Measurements from ENCODE around the gene ENG.

The ENG gene

DNA sequence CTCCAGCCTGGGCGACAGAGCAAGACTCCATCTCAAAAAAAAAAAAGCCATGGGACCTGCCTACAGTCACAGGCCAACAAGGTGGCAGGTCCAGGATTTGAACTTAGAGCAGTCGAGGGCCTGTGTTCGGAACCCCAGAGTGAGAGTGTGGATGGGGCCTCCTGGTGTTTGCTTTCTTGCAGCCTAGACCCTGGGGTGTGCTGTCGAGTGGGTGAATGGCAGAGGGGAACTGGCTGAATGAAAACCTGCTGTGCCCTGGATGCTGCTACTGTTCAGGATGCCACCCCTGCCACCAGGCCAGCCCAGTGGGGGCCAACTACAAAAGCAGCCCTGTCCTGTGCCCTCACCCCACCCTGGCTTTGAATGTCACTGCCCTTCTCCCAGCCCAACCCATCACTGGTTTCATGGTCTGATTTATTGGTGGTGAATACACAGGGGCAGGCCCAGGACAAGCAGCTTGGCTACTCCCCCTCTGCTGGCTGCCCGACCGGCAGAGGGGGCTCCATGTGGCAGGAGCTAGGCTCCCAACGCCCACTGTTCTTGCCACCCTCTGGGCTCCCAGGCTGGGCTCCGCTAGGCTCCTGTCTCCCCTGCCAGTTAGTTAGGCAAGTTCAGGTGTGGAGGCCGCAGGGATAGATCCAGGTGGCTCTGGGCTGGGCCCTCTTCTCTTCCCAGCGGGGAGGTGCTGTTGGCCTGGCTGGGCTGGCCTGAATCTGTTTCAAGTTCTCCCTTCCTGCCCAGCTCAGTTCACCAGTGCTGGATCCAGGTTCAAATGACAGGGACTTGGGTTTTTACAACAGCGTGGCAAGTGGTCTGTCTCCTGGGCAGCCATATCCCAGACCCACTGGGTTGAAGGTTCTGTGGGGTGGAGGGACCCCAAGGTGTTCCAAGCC, 39.6 kb downstream of the ENG start:
- no peak for DNase-seq (ENCODE audit: low read depth)

DNA sequence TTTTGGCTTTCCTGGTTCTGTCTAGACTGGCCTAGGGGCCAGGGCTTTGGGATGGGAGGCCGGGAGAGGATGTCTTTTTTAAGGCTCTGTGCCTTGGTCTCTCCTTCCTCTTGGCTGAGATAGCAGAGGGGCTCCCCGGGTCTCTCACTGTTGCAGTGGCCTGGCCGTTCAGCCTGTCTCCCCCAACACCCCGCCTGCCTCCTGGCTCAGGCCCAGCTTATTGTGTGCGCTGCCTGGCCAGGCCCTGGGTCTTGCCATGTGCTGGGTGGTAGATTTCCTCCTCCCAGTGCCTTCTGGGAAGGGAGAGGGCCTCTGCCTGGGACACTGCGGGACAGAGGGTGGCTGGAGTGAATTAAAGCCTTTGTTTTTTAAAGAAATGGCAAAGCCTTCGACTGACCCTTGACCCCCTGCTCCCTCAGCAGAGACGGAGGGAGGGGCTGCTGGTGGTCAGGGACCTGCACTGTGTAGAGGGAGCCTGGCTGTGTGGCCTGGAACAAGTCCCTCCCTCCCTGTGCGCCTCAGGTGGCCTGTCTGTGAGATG, 40.7 kb downstream of the ENG start:
- no peak for DNase-seq (ENCODE audit: low read depth)

DNA sequence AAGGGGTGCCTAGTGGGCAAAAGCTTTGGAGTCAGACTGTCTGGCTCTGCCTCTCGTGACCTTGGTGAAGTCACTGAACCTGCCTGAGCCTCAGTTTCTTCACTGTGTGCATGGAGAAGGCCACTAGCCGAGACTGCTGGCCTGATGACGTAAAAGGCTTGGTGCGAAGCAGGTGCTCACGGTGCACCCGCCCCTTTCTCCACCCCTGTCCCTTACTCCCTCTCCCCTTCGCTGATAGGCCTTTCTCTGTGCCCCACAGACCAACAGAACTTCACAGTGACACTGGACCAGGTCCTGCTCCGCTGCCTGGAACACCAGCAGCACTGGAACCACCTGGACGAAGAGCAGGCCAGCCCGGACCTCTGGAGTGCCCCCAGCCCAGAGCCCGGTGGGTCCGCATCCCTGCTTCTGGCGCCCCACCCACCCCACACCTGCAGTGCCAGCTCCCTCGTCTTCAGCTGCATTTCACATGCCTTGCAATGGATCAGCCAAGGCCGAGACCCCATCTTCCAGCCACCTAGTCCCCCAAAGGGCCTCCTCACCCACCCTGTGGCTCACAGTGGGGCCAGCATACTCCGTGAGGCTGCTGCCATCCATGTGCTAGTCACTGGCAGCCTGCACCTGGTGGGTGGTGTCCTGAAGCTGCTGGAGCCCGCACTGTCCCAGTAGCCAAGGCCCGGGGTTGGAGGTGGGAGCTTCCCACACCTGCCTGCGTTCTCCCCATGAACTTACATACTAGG, 41.4 kb downstream of the ENG start:
- no peak for DNase-seq (ENCODE audit: low read depth)

DNA sequence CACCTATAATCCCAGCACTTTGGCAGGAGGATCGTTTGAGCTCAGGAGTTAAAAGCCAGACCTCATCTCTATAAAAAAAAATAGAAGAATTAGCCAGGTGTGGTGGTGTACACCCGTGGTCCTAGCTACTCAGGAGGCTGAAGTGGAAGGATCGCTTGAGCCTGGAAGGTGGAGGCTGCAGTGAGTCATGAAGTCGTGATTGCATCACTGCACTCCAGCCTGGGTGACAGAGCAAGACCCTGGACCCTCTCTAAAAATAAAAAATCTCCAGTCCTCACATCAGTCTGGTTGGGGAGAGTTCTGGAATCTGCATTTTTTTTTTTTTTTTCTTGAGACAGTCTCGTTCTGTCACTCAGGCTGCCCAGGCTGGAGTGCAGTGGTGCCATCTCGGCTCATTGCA, 42.4 kb downstream of the ENG start:
- no peak for DNase-seq (ENCODE audit: low read depth)

DNA sequence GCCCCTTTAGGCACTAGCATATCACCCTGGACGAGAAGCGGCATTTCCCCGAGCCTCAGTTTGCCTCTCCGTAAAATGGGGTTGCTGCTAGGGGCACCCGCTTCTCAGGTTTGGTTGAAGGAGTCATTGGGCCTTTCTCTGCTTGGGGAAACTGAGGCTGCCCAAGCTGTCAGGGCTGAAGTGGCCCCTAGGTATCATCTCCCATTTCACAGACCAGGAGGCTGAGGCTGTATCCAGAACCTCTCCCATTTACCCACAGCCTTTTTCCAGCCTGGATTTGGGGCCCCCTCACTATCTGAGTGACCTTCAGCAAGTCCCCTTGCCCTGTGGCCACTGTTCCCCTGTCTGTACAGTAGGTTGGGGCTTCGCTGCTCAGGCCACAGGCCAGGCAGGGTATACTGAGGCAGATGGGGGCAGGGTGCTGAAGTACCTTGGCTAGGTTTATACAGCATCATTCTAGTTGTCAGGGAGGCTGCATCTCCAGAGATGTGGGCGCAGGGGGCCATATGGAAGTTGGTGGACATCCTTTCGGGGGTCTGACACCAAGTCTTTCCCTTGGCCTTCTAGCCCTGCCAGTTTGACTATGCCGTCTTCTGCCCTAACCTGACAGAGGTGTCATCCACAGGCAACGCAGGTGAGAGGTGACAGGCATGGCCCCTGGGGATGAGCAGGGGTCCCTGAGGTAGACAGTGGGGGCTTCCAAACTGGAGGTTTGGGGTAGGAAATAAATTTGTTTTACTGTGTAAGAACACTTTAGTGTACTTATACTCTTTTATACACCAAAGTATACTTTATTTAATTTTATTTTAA, 43.9 kb downstream of the ENG start:
- no peak for DNase-seq (ENCODE audit: low read depth)

DNA sequence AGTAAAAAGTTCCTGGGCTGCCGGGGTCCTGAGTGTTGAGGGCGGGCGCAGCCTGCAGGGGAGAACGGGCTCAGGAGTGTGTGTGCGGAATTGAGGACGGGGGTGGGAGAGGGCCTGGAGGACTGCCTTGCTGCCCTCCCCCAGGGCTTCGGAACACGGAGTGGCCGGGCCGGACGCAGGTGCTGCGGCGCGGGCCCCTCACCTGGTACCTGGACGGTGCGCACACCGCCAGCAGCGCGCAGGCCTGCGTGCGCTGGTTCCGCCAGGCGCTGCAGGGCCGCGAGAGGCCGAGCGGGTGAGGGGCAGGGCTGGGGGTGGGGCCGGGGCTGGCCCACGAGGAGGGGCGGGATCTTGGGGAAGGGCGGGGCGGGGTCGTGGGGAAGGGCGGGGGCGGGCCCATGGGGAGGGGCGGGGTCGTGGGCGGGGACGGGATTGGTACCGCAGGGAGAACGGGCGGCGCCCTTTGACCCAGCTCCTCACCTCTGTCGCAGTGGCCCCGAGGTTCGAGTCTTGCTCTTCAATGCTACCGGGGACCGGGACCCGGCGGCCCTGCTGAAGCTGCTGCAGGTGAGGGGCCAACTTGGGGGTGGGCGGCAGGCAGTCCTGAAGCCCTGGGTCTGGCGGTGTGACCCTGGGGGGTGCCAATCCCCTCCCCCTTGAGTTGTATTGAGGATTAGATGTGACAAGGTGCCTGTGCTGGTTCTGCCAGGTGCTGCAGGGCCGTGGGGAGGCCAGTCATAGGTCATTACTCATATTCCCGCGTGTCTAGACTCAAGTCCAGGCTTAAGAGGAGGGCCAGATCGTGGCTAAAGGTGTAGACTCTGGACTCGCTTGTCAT, 44.7 kb downstream of the ENG start:
- DNase-seq (ENCODE audit: low read depth), result no peak

DNA sequence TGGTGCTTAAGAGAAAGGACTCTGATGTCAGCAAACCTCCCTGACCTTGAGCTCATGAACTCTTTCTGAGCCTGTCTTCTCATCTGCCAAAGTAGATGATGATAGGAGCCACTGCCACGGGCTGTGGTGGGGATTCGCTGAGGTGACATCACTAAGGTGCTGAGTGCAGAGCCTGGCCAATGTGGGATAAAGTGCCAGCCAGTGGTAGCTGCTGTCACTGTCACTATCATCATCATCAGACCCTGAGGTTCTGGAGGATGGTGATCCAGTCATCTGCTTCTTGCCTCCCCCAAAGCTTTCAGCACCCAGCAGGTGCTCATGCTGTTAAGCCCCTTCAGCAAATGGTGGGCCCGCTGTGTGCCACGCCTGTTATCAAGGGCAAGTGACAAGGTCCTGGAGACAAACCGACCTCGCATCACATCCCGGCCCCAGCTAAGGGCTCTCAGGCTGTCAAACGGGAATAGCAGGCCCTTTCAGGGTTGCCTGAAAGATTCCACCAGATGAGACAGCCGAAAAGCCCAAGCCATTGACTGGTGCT, 45.4 kb downstream of the ENG start:
- DNase-seq (ENCODE audit: low read depth), result no peak

DNA sequence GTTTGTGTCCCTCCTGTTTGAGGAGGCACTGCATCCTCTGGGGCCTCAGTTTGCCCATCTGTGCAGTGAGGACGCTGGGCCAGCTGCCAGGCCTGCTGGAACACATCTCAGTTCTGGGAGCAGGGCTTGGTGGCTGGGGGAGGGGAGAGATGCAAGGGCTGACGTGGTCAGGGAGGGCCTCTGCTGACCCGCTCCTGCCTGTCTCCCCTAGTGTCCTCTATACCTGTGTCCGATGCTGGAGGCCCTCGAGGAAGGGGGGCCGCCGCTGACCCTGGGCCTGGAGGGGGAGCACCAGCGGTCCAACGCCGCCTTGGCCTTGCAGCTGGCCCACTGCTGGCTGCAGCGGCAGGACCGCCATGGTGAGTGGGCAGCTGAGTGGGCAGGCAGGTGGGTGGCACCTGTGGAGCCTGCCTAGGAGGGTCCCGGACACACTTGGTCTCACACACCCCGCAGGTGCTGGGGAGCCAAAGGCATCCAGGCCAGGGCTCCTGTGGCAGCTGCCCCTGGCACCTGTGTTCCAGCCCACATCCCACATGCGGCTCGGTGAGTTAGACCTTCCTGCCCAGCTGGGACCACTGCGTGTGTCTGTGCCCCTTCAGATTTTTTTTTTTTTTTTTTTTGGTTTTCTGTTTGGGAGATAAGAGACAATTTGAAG, 46.0 kb downstream of the ENG start:
- no peak for DNase-seq (ENCODE audit: low read depth)

DNA sequence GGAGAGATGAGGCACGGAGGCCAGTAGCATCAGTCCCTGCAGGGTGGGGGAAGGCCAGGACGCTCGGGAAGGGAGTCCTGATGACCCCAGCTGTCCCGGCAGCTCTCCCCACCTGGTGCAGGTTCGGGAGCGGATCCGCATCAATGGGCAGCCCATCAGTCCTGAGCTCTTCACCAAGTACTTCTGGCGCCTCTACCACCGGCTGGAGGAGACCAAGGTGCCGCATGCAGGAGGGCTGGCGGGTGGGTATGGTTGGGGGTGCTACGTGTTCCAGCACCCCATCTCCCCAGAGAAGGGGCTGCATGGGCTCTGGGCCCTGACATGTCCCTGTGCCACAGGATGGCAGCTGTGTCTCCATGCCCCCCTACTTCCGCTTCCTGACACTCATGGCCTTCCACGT, 47.6 kb downstream of the ENG start:
- no peak for DNase-seq (ENCODE audit: low read depth)

DNA sequence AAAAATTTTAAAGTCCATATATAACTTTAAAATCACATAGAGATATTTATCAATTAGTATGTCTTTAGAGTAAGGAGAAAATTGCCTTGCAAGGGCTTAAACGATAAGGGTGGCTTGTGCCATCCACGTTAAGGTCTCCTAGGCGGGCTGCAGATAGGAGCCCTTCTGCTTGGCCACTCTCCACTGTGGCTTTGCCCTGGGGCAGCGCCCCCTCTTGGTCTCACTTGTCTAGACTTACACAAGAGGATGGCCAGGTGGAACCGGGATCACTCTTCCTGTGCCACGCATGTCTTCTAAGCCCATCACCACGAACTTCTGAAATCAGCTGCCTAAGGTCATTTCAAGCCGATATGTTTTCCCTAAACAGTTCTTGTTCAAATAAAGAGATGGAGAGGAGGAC, 48.8 kb downstream of the ENG start:
- DNase-seq (ENCODE audit: low read depth), result no peak

DNA sequence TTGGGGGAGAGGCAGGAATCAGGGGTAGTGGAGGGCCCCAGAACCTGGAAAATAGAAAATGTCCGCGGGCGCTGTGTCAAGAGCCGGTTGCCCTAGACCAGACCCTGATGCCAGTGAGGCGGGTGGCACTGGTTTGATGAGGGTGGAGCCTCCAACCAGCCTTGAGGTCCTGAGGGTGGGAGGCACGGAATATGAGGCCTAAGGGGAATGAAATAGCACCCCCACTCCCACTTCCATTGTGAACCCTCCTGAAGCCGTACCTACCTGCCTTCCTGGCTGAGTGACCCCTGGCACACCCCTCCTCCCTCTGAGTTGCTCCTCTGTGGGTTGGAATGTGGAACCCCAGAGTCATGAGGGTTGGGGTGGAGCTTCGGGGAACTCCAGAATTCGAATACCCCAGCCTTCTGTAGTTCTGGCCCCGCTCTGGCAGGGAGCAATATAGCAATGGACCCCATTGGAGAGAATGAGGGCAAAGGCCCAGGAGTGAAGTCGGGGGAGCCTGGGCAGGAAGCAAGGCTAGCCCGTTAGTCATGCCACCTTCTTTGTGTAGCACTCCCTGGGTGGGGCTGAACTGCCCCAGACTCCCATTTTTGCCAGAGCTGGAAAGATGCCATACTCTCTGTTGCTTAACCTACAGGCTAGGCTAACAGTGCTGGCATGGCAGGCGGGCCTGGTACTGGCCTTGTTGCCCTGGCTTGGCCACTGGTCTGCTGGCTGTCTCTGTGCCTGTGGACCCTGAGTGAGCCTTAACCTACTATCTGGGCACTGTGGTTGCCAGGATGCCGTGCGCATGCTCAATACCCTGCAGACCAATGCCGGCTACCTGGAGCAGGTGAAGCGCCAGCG, 50.7 kb downstream of the ENG start:
- DNase-seq (ENCODE audit: low read depth), result no peak

DNA sequence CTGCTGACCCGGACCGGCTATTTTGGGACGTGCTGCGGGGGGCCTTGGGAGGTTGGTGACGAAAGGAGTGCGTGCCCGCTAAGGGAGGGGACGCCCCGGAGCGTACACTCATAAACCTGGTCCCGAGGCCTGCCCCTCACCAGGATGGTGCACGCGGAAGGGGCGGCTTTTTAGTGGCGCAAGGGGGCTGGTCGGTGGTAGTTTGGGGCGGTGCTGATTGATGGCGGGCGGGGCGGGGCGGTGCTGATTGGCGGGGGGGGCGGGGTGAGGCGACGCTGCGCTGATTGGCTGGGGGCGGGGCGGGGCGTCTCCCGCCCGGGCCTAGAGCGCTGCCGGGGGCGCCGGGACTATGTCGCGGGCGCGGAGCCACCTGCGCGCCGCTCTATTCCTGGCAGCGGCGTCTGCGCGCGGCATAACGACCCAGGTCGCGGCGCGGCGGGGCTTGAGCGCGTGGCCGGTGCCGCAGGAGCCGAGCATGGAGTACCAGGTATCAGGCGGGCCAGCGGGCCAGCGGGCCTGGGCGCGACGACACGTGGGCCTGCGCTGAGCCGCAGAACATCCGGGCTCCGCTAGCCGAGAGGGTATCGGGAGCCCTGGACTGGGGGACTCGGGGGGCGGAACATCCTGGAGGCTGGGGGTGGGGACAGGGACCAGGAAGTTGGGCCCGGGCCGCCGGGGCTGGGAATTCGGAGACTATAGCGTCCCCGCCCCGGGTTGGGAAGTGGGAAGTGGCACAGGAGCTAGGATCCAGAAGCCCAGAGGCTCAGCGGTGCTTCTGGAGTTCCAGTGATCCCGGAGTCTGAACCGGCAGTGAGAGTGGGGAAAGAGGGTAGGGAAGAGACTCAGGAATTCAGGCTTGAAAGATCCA, 51.6 kb downstream of the ENG start, which contains the start of gene FPGS:
Gene FPGS, plus strand, starts transcription at position 307 of the 868 bp plus-strand sequence. Its CDS starts 43 bp downstream, at position 350.
- DNase-seq (ENCODE audit: low read depth), result peak; percentile 73

DNA sequence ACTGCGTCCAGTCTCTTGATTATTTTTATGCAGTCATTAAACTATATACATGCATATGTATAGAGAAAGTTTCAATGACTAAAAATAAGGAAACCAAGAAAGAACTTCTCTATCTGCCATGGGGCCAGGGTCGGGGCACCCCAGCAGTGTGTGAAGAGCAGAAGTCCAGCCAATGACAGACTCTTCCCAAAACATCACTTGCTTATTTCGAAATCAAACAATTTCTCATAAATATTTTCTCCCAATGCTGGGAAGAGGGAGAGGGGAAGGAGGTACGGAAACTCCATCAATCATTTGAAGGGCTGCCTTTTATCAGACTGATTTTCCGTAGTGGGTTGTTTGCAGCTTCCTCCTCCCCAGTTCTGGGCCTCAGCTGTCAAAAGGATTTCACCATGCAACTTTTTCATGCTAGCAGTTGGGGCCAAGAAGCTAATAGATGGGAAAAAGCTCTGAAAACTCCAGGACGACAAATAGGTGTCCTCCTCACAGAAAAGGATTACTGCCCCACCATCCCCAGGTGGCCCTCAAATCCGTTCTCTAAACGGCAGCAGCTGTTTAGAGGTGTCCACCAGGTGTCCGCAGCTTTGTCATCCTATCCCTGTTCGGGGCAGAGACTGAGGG, 52.4 kb downstream of the ENG start:
- no peak for DNase-seq (ENCODE audit: low read depth)

DNA sequence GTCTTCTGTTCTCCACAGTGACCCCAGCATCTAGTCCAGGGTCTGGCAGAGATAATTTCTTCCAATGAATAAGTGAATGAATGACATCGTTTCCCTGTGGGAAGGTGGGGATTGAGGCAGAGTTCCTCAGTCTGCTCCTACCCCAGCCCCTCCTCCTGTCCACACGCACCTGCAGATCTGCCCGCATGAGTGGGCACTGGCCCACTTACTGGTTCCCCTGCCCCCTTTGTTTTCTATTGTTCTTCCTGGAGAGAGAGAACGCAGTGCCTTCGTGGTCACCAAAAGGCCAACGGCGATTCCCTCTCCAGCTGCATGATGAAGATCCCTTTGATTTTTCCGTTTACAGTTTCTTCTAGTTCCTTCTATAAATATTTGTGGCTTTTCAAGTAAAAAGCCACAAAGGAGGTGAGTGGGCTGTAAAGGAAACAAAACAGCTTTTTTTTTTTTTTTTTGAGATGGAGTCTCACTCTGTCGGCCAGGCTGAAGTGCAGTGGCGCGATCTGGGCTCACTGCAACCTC, 57.5 kb downstream of the ENG start:
- DNase-seq (ENCODE audit: low read depth), result no peak

DNA sequence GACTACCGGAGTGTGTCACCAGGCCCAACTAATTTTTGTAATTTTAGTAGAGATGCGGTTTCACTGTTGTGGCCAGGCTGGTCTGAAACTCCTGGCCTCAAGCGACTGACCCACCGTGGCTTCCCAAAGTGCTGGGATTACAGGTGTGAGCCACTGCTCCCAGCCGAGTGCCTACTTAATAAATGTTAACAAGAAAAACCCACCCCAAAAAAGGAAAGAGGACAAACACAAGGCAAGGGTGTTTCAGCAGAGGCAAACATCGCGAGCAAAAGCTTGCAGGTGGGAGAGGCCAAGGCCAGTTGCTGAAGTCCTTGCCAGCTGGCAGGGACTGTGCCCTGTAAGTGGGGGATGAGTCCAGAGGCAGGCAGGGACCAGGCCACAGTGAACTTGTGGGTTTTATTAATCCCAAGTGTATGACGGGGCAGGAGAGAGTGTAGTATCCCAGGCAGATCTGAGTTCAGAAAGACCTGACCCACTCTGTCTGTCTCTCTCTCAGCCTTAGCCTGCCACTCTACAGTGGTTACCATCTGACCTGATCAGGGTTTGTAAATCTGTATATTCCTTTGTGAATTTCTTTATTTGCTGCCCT, 58.1 kb downstream of the ENG start:
- no peak for DNase-seq (ENCODE audit: low read depth)

DNA sequence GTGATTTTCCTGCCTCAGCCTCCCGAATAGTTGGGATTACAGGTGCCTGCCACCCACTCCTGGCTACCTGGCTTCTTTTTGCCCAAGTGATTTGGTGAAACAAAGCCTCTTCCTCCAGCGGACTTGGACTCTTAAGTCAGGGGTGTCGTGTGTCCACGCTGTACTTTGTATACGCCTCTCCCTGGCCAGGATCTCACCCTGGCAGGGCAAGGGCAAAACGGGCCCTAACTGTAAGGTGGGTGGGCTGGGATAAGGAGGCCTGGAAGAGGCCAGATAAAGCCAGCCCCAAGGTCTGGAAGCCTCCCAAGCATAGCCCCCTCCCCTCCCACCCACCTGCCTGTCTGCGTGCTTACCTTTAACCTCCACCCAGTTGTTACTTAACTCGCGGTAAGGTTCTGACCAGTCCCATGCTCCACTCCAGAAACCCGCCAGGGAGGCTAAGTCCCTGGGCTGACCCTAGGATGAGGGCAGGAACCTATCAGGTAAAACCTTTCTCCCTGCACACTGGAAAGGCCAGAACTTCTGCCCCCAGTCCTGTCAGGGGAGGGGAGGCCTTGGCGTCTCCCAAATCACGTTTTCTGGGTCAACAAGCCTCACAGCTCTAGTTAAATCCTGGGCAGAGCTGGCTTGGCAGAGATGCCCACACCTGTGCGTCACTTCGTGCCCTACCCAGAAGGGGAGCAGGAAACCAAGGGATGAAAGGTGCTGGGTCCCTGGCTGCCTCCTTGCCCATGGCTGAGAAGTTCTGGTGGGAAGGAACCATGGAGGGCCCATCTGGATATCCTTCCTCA, 60.3 kb downstream of the ENG start:
- no peak for DNase-seq (ENCODE audit: low read depth)
